AG08396 (cell line): ENCODE measurements around the gene NR3C1.

Experiments
- DNase-seq: peaks from one replicate; pipeline ENCODE4 v3.0.0; 2012; ENCODE audit warnings: low spot score, mixed read lengths

NR3C1 gene

DNA sequence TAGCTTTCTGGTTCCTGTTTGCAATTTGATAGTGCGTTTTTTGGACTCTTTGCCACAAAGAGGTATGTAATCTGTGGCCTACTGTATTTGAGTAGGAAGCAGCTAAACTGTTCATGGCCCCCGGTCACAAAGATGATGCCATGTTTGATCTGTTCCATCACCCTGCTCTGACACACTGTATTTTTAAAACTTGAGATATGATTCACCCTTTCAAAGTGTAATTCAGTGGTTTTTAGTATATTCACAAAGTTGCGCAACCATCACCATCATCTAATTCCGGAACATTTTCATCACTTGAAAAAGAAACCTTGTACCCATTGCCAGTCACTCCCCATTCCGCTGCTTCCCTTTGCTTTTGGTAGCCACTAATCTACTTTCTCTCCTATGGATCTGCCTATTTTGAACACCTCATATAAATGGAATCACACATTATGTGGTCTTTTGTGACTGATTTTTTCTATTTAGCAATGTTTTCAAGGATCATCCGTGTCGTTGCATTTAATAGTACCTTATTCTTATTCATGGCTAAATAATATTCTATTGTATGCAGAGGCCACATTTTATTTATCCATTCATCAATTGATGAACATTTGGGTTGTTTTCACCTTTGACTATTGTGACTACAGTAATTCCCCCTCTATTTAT lies 141.6 kb downstream of the NR3C1 start:
- DNase-seq, result no peak

GRCh38 chr5:143259254-143259605 lies 144.3 kb downstream of the NR3C1 start:
- no peak for DNase-seq

DNA sequence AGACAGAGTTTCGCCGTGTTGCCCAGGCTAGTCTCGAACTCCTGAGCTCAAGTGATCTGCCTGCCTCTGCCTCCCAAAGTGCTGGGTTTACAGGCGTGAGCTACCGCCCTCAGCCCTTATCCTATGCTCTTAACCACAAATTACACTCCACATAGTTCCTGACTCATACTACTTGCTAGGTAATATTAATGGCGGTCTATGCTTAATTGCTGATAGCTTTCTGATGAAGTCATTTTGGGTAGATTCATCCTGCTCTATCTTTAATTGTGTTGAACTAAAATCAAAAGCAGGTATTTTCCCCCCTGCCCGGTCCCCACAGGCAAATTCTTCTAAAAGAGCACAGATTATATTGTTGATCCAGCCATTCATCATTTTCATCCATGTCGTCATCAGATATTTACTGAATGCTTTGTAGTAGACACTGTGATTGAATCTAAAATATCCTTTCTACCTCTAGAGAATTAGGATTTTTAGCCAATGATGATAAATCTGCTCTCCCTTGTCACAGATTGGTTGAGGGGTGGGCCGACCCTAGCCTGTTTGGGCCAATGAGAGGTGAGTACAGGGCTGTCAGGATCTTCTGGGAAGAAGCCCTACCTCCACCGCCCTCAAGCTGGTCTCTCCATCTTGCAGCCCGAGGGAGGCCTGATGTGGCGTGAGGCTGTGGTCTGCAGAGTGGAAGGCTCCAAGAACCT lies 144.8 kb downstream of the NR3C1 start:
- DNase-seq, result no peak

DNA sequence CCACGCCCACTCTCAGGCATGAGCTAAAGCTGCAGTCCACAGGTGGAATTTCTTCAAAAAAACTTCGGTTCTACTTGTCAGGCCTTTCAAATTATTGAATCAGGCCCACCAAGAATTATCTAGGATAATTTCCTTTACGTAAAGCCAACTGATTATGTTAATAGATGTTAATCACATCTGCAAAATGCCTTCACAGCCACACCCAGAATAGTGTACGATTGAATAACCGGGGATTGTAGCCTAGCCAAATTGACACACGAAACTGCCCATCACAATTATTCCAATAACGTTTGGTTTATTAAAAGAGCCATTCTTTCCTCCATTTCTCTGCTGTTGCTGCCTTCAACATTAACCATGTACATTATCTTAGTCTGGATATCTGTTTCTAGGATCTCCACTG lies 148.7 kb downstream of the NR3C1 start:
- DNase-seq, result no peak

GRCh38 chr5:143251946-143252345 lies 151.5 kb downstream of the NR3C1 start:
- DNase-seq, result no peak

- no peak for DNase-seq
Measured at GRCh38 chr5:143251190-143251589, 152.3 kb downstream of the NR3C1 start.

GRCh38 chr5:143249851-143250250 lies 153.6 kb downstream of the NR3C1 start:
- DNase-seq, result no peak

- peak; percentile 60 for DNase-seq
Measured at GRCh38 chr5:143248822-143249579, 154.5 kb downstream of the NR3C1 start.

GRCh38 chr5:143248391-143248790 lies 155.1 kb downstream of the NR3C1 start:
- DNase-seq, result no peak

DNA sequence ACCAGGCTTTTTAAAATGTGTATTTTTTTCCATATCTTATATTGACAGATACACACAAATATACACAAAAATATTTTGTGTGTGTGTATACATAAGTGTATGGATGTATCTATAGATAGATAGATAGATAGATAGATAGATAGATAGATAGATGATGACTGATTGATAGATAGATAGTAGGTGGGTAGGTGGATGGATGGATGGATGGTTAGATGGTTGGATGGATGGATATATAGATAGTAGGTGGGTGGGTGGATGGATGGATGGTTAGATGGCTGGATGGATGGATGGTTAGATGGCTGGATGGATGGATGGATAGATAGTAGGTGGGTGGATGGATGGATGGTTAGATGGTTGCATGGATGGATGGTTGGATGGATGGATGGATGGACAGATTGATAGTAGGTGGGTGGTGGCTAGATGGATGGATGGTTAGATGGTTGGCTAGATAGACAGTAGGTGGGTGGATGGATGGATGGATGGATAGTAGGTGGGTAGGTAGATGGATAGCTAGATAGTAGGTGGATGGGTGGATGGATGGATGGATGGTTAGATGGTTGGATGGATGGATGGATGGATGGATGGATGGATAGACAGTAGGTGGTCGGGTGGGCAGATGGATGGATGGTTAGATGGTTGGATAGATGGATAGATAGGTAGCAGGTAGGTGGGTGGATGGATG lies 156.2 kb downstream of the NR3C1 start:
- no peak for DNase-seq

GRCh38 chr5:143245929-143246561 lies 157.4 kb downstream of the NR3C1 start:
- peak; percentile 70 for DNase-seq

DNA sequence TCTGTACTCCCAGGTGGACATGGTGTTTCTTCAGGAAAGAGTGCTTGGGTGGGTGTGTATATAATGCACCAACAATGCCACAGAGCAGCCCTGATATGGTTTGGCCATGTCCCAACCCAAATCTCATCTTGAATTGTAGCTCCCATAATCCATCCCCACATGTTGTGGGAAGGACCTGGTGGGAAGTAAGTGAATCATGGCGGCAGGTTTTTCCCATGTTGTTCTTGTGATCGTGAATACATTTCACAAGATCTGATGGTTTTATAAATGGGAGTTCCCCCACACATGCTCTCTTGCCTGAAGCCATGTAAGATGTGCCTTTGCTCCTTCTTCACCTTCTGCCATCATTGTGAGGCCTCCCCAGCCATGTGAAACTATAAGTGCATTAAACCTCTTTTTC lies 158.5 kb downstream of the NR3C1 start:
- no peak for DNase-seq

DNA sequence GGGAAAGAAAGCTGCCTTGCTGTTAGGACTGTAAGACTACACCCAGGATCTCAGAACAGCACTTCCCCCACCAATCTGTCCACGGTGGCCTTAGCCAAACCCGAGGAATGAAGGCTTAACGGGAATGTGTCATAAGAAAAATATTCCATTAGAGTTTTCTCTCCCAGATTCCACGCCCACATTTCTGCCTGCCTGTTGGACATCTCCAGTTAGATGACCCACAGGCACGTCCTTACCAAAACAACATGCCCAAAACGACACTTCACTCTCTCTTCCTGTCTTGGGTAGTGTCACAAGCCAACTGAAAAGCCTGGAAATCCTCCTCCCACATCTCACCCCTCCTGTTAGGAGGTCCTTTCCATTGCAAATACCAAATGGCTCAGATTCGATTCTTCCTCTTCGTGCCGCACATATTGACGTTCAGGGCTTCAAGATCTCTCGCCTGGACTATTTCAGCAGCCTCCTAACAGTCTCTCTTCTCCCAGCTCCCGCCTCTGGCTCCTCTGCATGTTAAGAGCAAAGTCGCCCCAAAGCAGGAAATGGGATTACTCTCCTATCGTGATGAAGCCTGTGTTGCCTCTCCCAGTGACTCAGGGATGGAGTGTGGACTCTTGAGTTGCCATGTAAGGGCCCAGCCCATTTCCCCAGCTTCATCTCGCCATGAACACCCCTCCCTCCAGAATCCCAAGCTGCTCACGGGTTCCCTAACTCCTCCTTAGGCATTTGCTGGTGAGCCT lies 159.3 kb downstream of the NR3C1 start:
- peak; percentile 81 for DNase-seq

GRCh38 chr5:143243103-143243502 lies 160.4 kb downstream of the NR3C1 start:
- no peak for DNase-seq

DNA sequence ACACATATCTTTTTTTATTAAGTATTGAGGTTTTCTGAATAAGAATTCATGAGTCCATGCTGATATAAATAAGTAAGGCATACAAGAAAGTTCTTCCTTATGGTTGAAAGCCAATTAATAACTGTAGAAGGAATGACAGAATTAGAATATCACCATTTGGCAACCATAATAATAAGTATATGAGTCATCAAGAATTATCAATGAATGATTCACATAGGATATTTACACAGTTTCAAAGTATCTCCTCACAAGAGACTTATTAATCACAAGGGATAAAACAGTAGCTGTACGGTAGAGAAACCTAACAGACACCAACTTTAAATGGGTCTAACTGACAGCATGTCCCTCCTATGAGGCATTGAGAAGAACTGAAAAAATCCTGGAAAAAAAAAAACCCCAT lies 161.6 kb downstream of the NR3C1 start:
- DNase-seq, result no peak

DNA sequence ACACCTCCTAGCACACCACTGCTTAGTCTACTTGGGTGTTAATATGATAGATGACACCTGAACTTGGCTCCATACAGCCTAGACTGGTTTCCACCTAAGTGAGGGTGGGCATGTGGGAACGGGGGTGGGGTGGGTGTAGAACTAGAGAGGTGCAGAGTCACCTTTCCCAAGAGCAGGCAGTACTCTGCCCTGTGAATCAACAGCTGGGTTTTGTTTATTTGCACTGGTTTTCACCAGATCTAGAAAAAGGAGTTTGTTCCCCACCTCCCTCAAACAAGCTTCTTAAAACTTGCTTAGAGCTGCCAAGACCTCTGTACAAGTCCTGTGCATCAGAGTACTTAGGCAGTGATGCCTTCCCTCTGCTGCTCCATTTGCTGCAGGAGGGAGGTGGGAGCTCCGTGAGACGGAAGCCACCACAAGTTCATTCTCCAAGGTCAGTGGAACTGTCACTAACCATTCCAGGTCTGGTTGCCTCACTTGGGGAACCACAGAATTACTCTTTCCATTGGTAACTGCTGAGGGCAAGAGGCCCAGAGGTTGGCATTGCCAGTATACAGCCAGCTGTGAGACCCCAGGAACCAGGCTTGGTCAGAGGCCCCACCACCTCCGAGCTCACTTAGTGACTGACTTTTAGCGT lies 163.5 kb downstream of the NR3C1 start:
- no peak for DNase-seq

DNA sequence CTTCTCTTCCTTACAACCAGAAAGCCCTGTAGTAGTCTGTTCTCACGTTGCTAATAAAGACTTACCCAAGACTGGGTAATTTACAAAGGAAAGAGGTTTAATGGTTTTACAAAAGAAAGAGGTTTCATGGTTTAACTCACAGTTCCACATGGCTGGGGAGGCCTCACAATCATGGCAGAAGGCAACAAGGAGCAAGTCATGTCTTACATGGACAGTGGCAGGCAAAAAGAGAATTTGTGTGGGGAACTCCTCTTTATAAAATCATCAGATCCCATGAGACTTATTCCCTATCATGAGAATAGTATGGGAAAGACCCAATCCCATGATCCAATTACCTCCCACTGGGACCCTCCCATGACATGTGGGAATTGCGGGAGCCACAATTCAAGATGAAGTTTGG lies 164.9 kb downstream of the NR3C1 start:
- DNase-seq, result no peak

DNA sequence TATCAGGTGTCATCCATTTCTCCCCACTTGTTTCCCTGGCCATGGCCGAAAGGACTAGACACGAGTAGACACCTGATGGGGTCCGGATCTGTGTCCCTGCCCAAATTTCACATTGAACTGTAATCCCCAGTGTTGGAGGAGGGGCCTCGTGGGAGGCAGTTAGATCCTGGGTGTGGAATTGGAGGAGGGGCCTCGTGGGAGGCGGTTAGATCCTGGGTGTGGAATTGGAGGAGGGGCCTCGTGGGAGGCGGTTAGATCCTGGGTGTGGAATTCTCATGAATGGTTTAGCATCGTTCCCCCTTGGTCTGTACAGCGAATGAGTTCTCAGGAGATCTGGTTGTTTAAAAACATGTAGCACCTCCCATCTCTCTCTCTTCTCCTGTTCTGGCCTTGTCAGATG lies 165.8 kb downstream of the NR3C1 start:
- DNase-seq, result no peak

GRCh38 chr5:143236682-143237081 lies 166.8 kb downstream of the NR3C1 start:
- no peak for DNase-seq

GRCh38 chr5:143235423-143235822 lies 168.1 kb downstream of the NR3C1 start:
- peak; percentile 54 for DNase-seq
